Astrocyte of the cerebellum (primary cell): Measurements from ENCODE around the gene STPG4.
A peak's percentile ranks its signal among the peaks of the same experiment; 100 is the strongest.

Experiments used
- DNase-seq: peaks from one replicate; pipeline ENCODE4 v3.0.0-alpha.2; 2011; ENCODE audit warnings: low read depth
- H3K4me3 ChIP-seq: 2 replicates; pipeline ENCODE4 v1.5.1; 2011; ENCODE audit warnings: mild to moderate bottlenecking, low read depth, low read length, moderate library complexity
- CTCF ChIP-seq: IDR thresholded peaks from 2 replicates; pipeline ENCODE4 v1.5.1; 2012; ENCODE audit warnings: low read length, low read depth, moderate library complexity, mild to moderate bottlenecking; ENCODE audit errors: missing control alignments
- in situ Hi-C: cut with HindIII; loops from 2 replicates; pipeline ENCODE4 v1.10.0; 2017; ENCODE audit warnings: low sequenced_read_pairs

Gene STPG4

GRCh38 chr2:47155091-47155876 is at the start of gene STPG4:
Gene STPG4 (minus strand): TSS chr2:47155308. CDS start chr2:47155251, 57 bp downstream.
- DNase-seq: no peak
- no peak for TF ChIP-seq CTCF
- in situ Hi-C loops: loop anchor here (25.0 kb wide), 1 partner anchor 143 kb away; no protein-coding TSS in a partner anchor
- no peak within 1 kb of the TSS for H3K4me3 ChIP-seq

GRCh38 chr2:47204691-47205090 is 49.6 kb upstream of the STPG4 start:
- in situ Hi-C loops: no loop called here
- no peak overlapping the region for H3K4me3 ChIP-seq
- no peak for DNase-seq
- no peak for TF ChIP-seq CTCF

GRCh38 chr2:47203995-47204394 is 48.9 kb upstream of the STPG4 start:
- in situ Hi-C loops: no loop called here
- no peak for DNase-seq
- no peak overlapping the region for H3K4me3 ChIP-seq
- TF ChIP-seq CTCF: no peak

- no peak overlapping the region for H3K4me3 ChIP-seq
- in situ Hi-C loops: no loop called here
- DNase-seq: no peak
- TF ChIP-seq CTCF: no peak
These were observed 46.1 kb upstream of the STPG4 start for GRCh38 chr2:47201224-47201623.

- DNase-seq: peak; percentile 100
- TF ChIP-seq CTCF: no peak
- in situ Hi-C loops: no loop called here
- H3K4me3 ChIP-seq: no peak overlapping the region
These were observed 43.9 kb upstream of the STPG4 start for GRCh38 chr2:47198985-47199451.

- in situ Hi-C loops: no loop called here
- no peak overlapping the region for H3K4me3 ChIP-seq
- no peak for DNase-seq
- no peak for TF ChIP-seq CTCF
These were observed 41.4 kb upstream of the STPG4 start for GRCh38 chr2:47196499-47196898.
